Measurements from ENCODE around the gene MOCS3. TPM values are rescaled to one million over a fixed set of nuclear protein-coding genes. Genes with fewer than 3 reads are reported as not detected.

MOCS3 gene
- total RNA-seq, 1 experiment from 2014 or later: 6.4 TPM

- BruUV-seq (replicated peaks): no TSS peak
- intact Hi-C loops (cut with micrococcal nuclease): no loop called here
- RAD21 ChIA-PET (ENCODE audit: low non-redundant PET in 1 of 2, low total read pairs in 2 of 2, uncharacterized antibody in 2 of 2, unreplicated experiment in 2 of 2): no interaction called here
- no peaks in the 10 kb centered on the region for H3K27me3 ChIP-seq (ENCODE audit: insufficient read depth, low read length)
- H3K4me1 ChIP-seq (ENCODE audit: control insufficient read depth in 1 of 2, insufficient read depth in 2 of 2, low read length in 2 of 2): peaks cover 0 to 8% of the 10 kb centered on the region in 2 experiments; a peak in 1 of 4 replicates
- CTCF ChIA-PET: interaction anchor here (1.4 kb wide), 1 partner anchor 12 kb away, joined by 4 read pairs; no protein-coding TSS in a partner anchor
- no peak overlapping the region for H3K4me2 ChIP-seq (ENCODE audit: low read length)
- POLR2A ChIA-PET: no interaction called here
- no peaks in the 10 kb centered on the region for H4K20me1 ChIP-seq (ENCODE audit: insufficient read depth)
- no peak overlapping the region for H2AFZ ChIP-seq (ENCODE audit: low read depth, low read length, poor library complexity, severe bottlenecking)
- DNase-seq (ENCODE audit: low read depth, low spot score): no peak
- H3K79me2 ChIP-seq (ENCODE audit: insufficient read depth, low read length): no peaks in the 10 kb centered on the region
- no peak overlapping the region for H3K9ac ChIP-seq (ENCODE audit: low read length)
- H3K9me2 ChIP-seq (ENCODE audit: insufficient read depth): no peaks in the 10 kb centered on the region
- TF ChIP-seq EZH2phosphoT487 (IDR thresholded peaks at IDR 0.05; ENCODE audit: borderline replicate concordance) (no peak), JUND (IDR thresholded peaks at IDR 0.05) (no peak), SIN3A (IDR thresholded peaks at IDR 0.05; ENCODE audit: low read depth) (no peak), TCF7L2 (IDR thresholded peaks at IDR 0.05; ENCODE audit: borderline replicate concordance, extremely low read depth, insufficient read depth, insufficient read length) (no peak), ZFX (IDR thresholded peaks at IDR 0.05) (no peak), EZH2 (IDR thresholded peaks at IDR 0.05) (no peak), ZNF274 (IDR thresholded peaks at IDR 0.05; ENCODE audit: low read depth, low read length) (no peak), CBX3 (IDR thresholded peaks at IDR 0.05; ENCODE audit: low read depth) (no peak), FOSL1 (IDR thresholded peaks at IDR 0.05; ENCODE audit: low read depth) (no peak), YY1 (IDR thresholded peaks at IDR 0.05; ENCODE audit: extremely low read depth, insufficient replicate concordance, low read depth, low read length) (no peak), ELF1 (IDR thresholded peaks at IDR 0.05; ENCODE audit: borderline replicate concordance, low read depth) (no peak), ATF3 (IDR thresholded peaks at IDR 0.05) (no peak), SRF (IDR thresholded peaks at IDR 0.05; ENCODE audit: low read depth) (no peak), EGR1 (IDR thresholded peaks at IDR 0.05; ENCODE audit: low read depth) (no peak), CEBPB (IDR thresholded peaks at IDR 0.05; ENCODE audit: low read depth) (no peak), POLR2AphosphoS5 (IDR thresholded peaks at IDR 0.05; ENCODE audit: low read depth, low read length) (no peak)
- ATAC-seq: no peak
- no peak overlapping the region for H3K27ac ChIP-seq (ENCODE audit: low read depth, low read length)
- H3K9me3 ChIP-seq (ENCODE audit: control insufficient read depth in 1 of 2, insufficient read depth in 1 of 2, low read depth in 1 of 2, low read length in 2 of 2): no peaks in the 10 kb centered on the region
- H3K4me3 ChIP-seq (replicated peaks in 1 of 2; ENCODE audit: low read depth in 1 of 2, low read length in 2 of 2): no peak overlapping the region
- no peaks in the 10 kb centered on the region for H3K36me3 ChIP-seq (ENCODE audit: control insufficient read depth in 1 of 2, insufficient read depth in 2 of 2, low read length in 2 of 2)
Measured at GRCh38 chr20:50975701-50976330, 17.2 kb downstream of the MOCS3 start.
